H9 (cell line): ENCODE results near the gene UTP4. TPM values are rescaled to one million over a fixed set of nuclear protein-coding genes. Genes with fewer than 3 reads are reported as not detected.
A peak's percentile ranks its signal among the peaks of the same experiment; 100 is the strongest.

Experiments used
- DNase-seq: peaks from one replicate; pipeline ENCODE4 v3.0.0-alpha.2; 2017
- H2AFZ ChIP-seq: one replicate; pipeline ENCODE4 v1.6.1; 2013; ENCODE audit warnings: mild to moderate bottlenecking, low read length, control low read depth, moderate library complexity
- H2AK5ac ChIP-seq: 2 replicates; pipeline ENCODE4 v1.6.1; 2013; ENCODE audit warnings: low read length, control low read depth, mixed read lengths; ENCODE audit not compliant: insufficient read length
- H2BK120ac ChIP-seq: one replicate; pipeline ENCODE4 v1.6.1; 2013; ENCODE audit warnings: low read depth, mild to moderate bottlenecking, low read length, control low read depth, inconsistent platforms; ENCODE audit not compliant: poor library complexity, severe bottlenecking
- H2BK12ac ChIP-seq: 2 replicates; pipeline ENCODE4 v1.6.1; 2013; ENCODE audit warnings: low read length, control low read depth, mixed read lengths, low read depth; ENCODE audit not compliant: insufficient read length
- H2BK15ac ChIP-seq: 2 replicates; pipeline ENCODE4 v1.6.1; 2013; ENCODE audit warnings: low read depth, low read length, control low read depth
- H2BK20ac ChIP-seq: one replicate; pipeline ENCODE4 v1.6.1; 2013; ENCODE audit warnings: low read depth, mild to moderate bottlenecking, low read length, control low read depth, inconsistent platforms; ENCODE audit not compliant: poor library complexity, severe bottlenecking
- H2BK5ac ChIP-seq: 2 replicates; pipeline ENCODE4 v1.6.1; 2013; ENCODE audit warnings: low read length, control low read depth, mixed read lengths; ENCODE audit not compliant: insufficient read length
- H3K14ac ChIP-seq: 2 replicates; pipeline ENCODE4 v1.6.1; 2013; ENCODE audit warnings: low read length, control low read depth; ENCODE audit not compliant: insufficient read depth
- H3K18ac ChIP-seq: 2 replicates; pipeline ENCODE4 v1.6.1; 2013; ENCODE audit warnings: low read depth, mild to moderate bottlenecking, mixed read lengths, low read length, control low read depth; ENCODE audit not compliant: insufficient read length
- H3K23ac ChIP-seq: 2 replicates; pipeline ENCODE4 v1.6.1; 2013; ENCODE audit warnings: low read length, control low read depth, mixed read lengths, low read depth; ENCODE audit not compliant: insufficient read length
- H3K23me2 ChIP-seq: 2 replicates; pipeline ENCODE4 v1.6.1; 2013; ENCODE audit warnings: low read depth, mild to moderate bottlenecking, mixed read lengths, low read length, control low read depth; ENCODE audit not compliant: insufficient read length, poor library complexity, severe bottlenecking
- H3K27ac ChIP-seq: 2 replicates; pipeline ENCODE4 v1.5.1; 2013; ENCODE audit warnings: low read length, control low read depth, mixed read lengths, low read depth; ENCODE audit not compliant: insufficient read length
- H3K27me3 ChIP-seq: 2 replicates; pipeline ENCODE4 v1.6.1; 2013; ENCODE audit warnings: low read length, control low read depth, inconsistent platforms; ENCODE audit not compliant: insufficient read depth
- H3K4ac ChIP-seq: 2 replicates; pipeline ENCODE4 v1.6.1; 2013; ENCODE audit warnings: low read depth, mild to moderate bottlenecking, control low read depth, inconsistent platforms, low read length, moderate library complexity
- H3K4me1 ChIP-seq: 2 replicates; pipeline ENCODE4 v1.6.1; 2013; ENCODE audit warnings: low read length, control low read depth, inconsistent platforms; ENCODE audit not compliant: insufficient read depth
- H3K4me2 ChIP-seq: 2 replicates; pipeline ENCODE4 v1.6.1; 2013; ENCODE audit warnings: low read length, control low read depth, mixed read lengths; ENCODE audit not compliant: insufficient read length, insufficient read depth
- H3K56ac ChIP-seq: 2 replicates; pipeline ENCODE4 v1.6.1; 2013; ENCODE audit warnings: low read depth, mild to moderate bottlenecking, mixed read lengths, low read length, control low read depth; ENCODE audit not compliant: insufficient read length
- H3K79me1 ChIP-seq: 2 replicates; pipeline ENCODE4 v1.6.1; 2013; ENCODE audit warnings: low read depth, mild to moderate bottlenecking, moderate library complexity, low read length, control low read depth, inconsistent platforms; ENCODE audit not compliant: insufficient read depth, poor library complexity, severe bottlenecking
- H3K79me2 ChIP-seq: 2 replicates; pipeline ENCODE4 v1.6.1; 2013; ENCODE audit warnings: low read length, control low read depth, inconsistent platforms; ENCODE audit not compliant: insufficient read depth
- H3K9ac ChIP-seq: 2 replicates; pipeline ENCODE4 v1.6.1; 2013; ENCODE audit warnings: low read length, control low read depth, mixed read lengths; ENCODE audit not compliant: insufficient read length; ENCODE audit errors: extremely low read depth
- H3K9me3 ChIP-seq: one replicate; pipeline ENCODE4 v1.6.1; 2013; ENCODE audit warnings: low read depth, low read length, inconsistent platforms; ENCODE audit not compliant: control insufficient read depth
- H3T11ph ChIP-seq: one replicate; pipeline ENCODE4 v1.6.1; 2013; ENCODE audit warnings: mild to moderate bottlenecking, low read length, control low read depth, inconsistent platforms
- H4K20me1 ChIP-seq: one replicate; pipeline ENCODE4 v1.6.1; 2013; ENCODE audit not compliant: control insufficient read depth, insufficient read length, insufficient read depth
- H4K5ac ChIP-seq: 2 replicates; pipeline ENCODE4 v1.6.1; 2013; ENCODE audit warnings: low read depth, mild to moderate bottlenecking, mixed read lengths, low read length, control low read depth; ENCODE audit not compliant: insufficient read length
- H4K8ac ChIP-seq: replicated peaks from 2 replicates; pipeline ENCODE4 v1.6.1; 2013; ENCODE audit warnings: low read length, control low read depth, mixed read lengths, low read depth; ENCODE audit not compliant: insufficient read length
- H4K91ac ChIP-seq: 2 replicates; pipeline ENCODE4 v1.6.1; 2013; ENCODE audit warnings: low read depth, mild to moderate bottlenecking, moderate library complexity, mixed read lengths, low read length, control low read depth; ENCODE audit not compliant: insufficient read length
- H3K27ac Mint-ChIP-seq, 3 experiments: 2 replicates in 2 of 3; 3 replicates in 1 of 3; pipeline ENCODE4 v1.8.0; 2020 to 2021; ENCODE audit warnings: mixed read lengths in 3 of 3, mild to moderate bottlenecking in 1 of 3, moderate library complexity in 1 of 3
- H3K27me3 Mint-ChIP-seq: 2 replicates; pipeline ENCODE4 v1.8.0; 2021; ENCODE audit warnings: low read depth, mild to moderate bottlenecking, moderate library complexity, mixed read lengths
- H3K36me3 Mint-ChIP-seq, 3 experiments: 2 replicates in 2 of 3; 3 replicates in 1 of 3; pipeline ENCODE4 v1.8.0; 2020 to 2021; ENCODE audit warnings: low read depth in 3 of 3, mixed read lengths in 3 of 3; ENCODE audit not compliant: insufficient read depth in 1 of 3
- H3K4me1 Mint-ChIP-seq, 2 experiments: 2 replicates each; pipeline ENCODE4 v1.8.0; 2020; ENCODE audit warnings: mixed read lengths in 2 of 2
- H3K4me3 Mint-ChIP-seq, 2 experiments: 2 replicates in 1 of 2; 3 replicates in 1 of 2; pipeline ENCODE4 v1.8.0; 2020 to 2021; ENCODE audit warnings: mild to moderate bottlenecking in 2 of 2, mixed read lengths in 2 of 2, moderate library complexity in 1 of 2
- H3K9me3 Mint-ChIP-seq, 2 experiments: 2 replicates in 1 of 2; 3 replicates in 1 of 2; pipeline ENCODE4 v1.8.0; 2020; ENCODE audit warnings: mild to moderate bottlenecking in 2 of 2, mixed read lengths in 2 of 2, moderate library complexity in 1 of 2
- CTCF ChIP-seq: fragments of 200-600 bp; sonication (generic); conservative IDR thresholded peaks from 3 replicates; pipeline ENCODE4 v1.8.0; 2021; ENCODE audit warnings: antibody characterized with exemption, mild to moderate bottlenecking
- WGBS: extraction: QIAGEN DNeasy Blood & Tissue Kit; methylation state at CpG from one replicate; pipeline ENCODE4 v1.1.7; 2013; ENCODE audit warnings: missing lambda C conversion rate, low lambda C conversion rate, mixed read lengths; ENCODE audit not compliant: insufficient read length; ENCODE audit errors: extremely low coverage; 5-methylcytosine and 5-hydroxymethylcytosine counted together
- total RNA-seq: library from RNA; stranded (reverse); gene quantifications from 2 replicates; pipeline ENCODE4 v1.2.1, GENCODE V29; 2021

The UTP4 gene
- total RNA-seq, 1 experiment from 2014 or later: 94.0 TPM

DNA sequence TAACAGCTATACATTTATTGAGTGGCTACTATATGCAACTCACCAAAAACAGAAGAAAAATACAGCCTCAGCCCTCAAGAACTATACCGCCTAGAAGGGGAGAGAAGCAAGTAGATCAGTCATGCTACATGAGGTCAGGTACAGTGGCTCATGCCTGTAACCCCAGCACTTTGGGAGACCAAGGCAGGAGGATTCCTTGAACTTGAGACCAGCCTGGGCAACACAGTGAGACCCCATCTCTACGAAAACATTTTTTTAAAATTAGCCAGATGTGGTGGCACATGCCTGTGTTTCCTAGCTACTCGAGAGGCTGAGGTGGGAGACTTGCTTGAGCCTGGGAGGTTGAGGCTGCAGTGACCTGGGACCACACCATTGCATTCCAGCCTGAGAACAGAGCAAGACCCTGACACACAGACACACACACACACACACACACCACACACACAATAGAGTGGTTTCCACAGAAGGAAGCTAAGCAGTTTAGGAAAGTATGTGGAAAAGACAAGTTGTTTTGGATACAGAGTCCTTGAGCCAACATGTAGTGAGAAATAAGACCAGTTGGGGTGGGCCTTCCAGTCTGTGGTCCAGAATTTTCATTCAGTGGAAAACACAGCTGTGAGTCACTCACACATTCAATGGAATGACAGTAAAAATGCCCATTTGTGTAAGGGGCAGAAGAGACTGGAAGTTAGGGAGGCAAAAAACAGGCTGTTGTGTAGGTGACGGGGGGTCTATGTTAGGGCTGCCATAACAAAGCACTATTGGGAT, 43.8 kb downstream of the UTP4 start:
- no peak overlapping the region for H3K27ac Mint-ChIP-seq
- H3K9ac ChIP-seq: no peak overlapping the region

More for the DNA sequence above, 43.8 kb downstream of the UTP4 start:
- no CpG with 5 or more reads among the region's 4 CpGs for WGBS
- no peak for TF ChIP-seq CTCF
- H3K36me3 Mint-ChIP-seq: peaks cover 0 to 7% (median 2%) of the 10 kb centered on the region in 3 experiments; a peak in 3 of 7 replicates
- no peak overlapping the region for H3K18ac ChIP-seq
- H4K91ac ChIP-seq: no peak overlapping the region
- no peak for DNase-seq
- no peak overlapping the region for H2AK5ac ChIP-seq
- no peak overlapping the region for H3K27ac ChIP-seq
- no peaks in the 10 kb centered on the region for H3K79me2 ChIP-seq
- peak overlapping the region; percentile 94 for H4K8ac ChIP-seq
- no peak overlapping the region for H2BK5ac ChIP-seq
- no peaks in the 10 kb centered on the region for H3K4me1 ChIP-seq
- H3T11ph ChIP-seq: no peak overlapping the region
- no peaks in the 10 kb centered on the region for H4K20me1 ChIP-seq
- H2BK120ac ChIP-seq: no peak overlapping the region
- no peaks in the 10 kb centered on the region for H3K23me2 ChIP-seq
- no peak overlapping the region for H3K56ac ChIP-seq
- no peak overlapping the region for H2BK12ac ChIP-seq
- H3K27me3 ChIP-seq: no peaks in the 10 kb centered on the region
- H3K4me1 Mint-ChIP-seq: peaks cover 0 to 9% of the 10 kb centered on the region in 2 experiments; a peak in 1 of 4 replicates
- H3K4me3 Mint-ChIP-seq: no peak overlapping the region
- no peaks in the 10 kb centered on the region for H3K9me3 Mint-ChIP-seq
- H3K4ac ChIP-seq: no peak overlapping the region
- H4K5ac ChIP-seq: no peak overlapping the region
- H2AFZ ChIP-seq: no peak overlapping the region
- no peak overlapping the region for H3K23ac ChIP-seq
- no peak overlapping the region; the same call in 1 of the 2 replicates for H3K14ac ChIP-seq
- no peak overlapping the region for H2BK20ac ChIP-seq
- no peaks in the 10 kb centered on the region for H3K9me3 ChIP-seq
- H2BK15ac ChIP-seq: no peak overlapping the region
- no peaks in the 10 kb centered on the region for H3K79me1 ChIP-seq
- no peaks in the 10 kb centered on the region for H3K27me3 Mint-ChIP-seq
- no peak overlapping the region for H3K4me2 ChIP-seq
